Fibroblast of lung (primary cell): ENCODE data around the gene CYP26B1.

Source experiments
- CTCF ChIP-seq, 2 donors: IDR thresholded peaks in 1 of 2; conservative IDR thresholded peaks in 1 of 2; 1 replicate in 1 of 2; 2 replicates in 1 of 2; pipeline ENCODE4 v1.5.1; 2011 to 2012; ENCODE audit warnings: low read length in 2 of 2, control low read depth in 1 of 2, inconsistent platforms in 1 of 2, low read depth in 1 of 2, mild to moderate bottlenecking in 1 of 2
- EZH2 ChIP-seq: IDR thresholded peaks from 2 replicates; pipeline ENCODE4 v1.5.1; 2012; ENCODE audit warnings: low read length, control low read depth, mild to moderate bottlenecking; ENCODE audit errors: missing control alignments

- TF ChIP-seq CTCF (conservative IDR thresholded peaks at IDR 0.05 in 1 of 2, IDR thresholded peaks at IDR 0.05 in 1 of 2; ENCODE audit: low read depth in 1 of 2, low read length in 2 of 2), result no peak
- no peak for TF ChIP-seq EZH2
Measured at GRCh38 chr2:72175636-72176035, 28.0 kb upstream of the CYP26B1 start.
